SK-N-SH (cell line): Measurements from ENCODE around the gene JMJD6. TPM values are rescaled to one million over a fixed set of nuclear protein-coding genes. Genes with fewer than 3 reads are reported as not detected.

Experiments used
- CTCF ChIA-PET: fragments of 300-600, 350-600 bp; formaldehyde crosslinking; extraction: SDS; loops from one replicate; lab custom pipeline; 2021; lab: Yijun Ruan, JAX
- POLR2A ChIA-PET: fragments of 350-600 bp; sonication (Branson Sonifier 250); formaldehyde crosslinking; extraction: SDS; loops from one replicate; lab custom pipeline; 2020; ENCODE audit warnings: antibody characterized with exemption, inconsistent platforms; lab: Yijun Ruan, JAX
- DNase-seq: peaks from one replicate; pipeline ENCODE4 v3.0.0; 2012
- H2AFZ ChIP-seq: fragments of 200-600 bp; sonication (generic); 2 replicates; pipeline ENCODE4 v1.8.1; 2016; ENCODE audit warnings: antibody characterized with exemption, mild to moderate bottlenecking, low read depth
- H3F3A ChIP-seq: fragments of 200-600 bp; sonication (generic); replicated peaks from 2 replicates; pipeline ENCODE3; 2016; ENCODE audit warnings: antibody characterized with exemption, mild to moderate bottlenecking; ENCODE audit not compliant: insufficient read depth
- H3K27ac ChIP-seq, 2 experiments: fragments of 200-500 bp in 1 of 2; fragments of 200-600 bp in 1 of 2; sonication (Bioruptor generic) in 1 of 2; sonication (generic), shearing (Covaris generic) in 1 of 2; 2 replicates each; pipeline versions ENCODE4 v1.5.1 to v1.6.1; 2014 to 2016; ENCODE audit warnings: low read depth in 2 of 2, inconsistent platforms in 1 of 2, low read length in 1 of 2, mild to moderate bottlenecking in 1 of 2, mixed read lengths in 1 of 2
- H3K27me3 ChIP-seq: fragments of 200-600 bp; sonication (generic), shearing (Covaris generic); 2 replicates; pipeline ENCODE4 v1.6.1; 2016; ENCODE audit warnings: mixed run types; ENCODE audit not compliant: insufficient read depth
- H3K36me3 ChIP-seq, 2 experiments: fragments of 200-500 bp in 1 of 2; fragments of 200-600 bp in 1 of 2; sonication (Bioruptor generic) in 1 of 2; sonication (generic) in 1 of 2; replicated peaks in 1 of 2; 2 replicates each; pipeline versions ENCODE3 to v1.5.1; 2014 to 2016; ENCODE audit warnings: low read length in 1 of 2, mild to moderate bottlenecking in 1 of 2; ENCODE audit not compliant: insufficient read depth in 2 of 2, control insufficient read depth in 1 of 2
- H3K4me1 ChIP-seq, 2 experiments: fragments of 200-500 bp in 1 of 2; fragments of 200-600 bp in 1 of 2; sonication (Bioruptor generic) in 1 of 2; sonication (generic), shearing (Covaris generic) in 1 of 2; 2 replicates each; pipeline versions ENCODE4 v1.5.1 to v1.6.1; 2014 to 2016; ENCODE audit warnings: low read depth in 1 of 2, low read length in 1 of 2, mixed run types in 1 of 2; ENCODE audit not compliant: insufficient read depth in 2 of 2, control insufficient read depth in 1 of 2
- H3K4me2 ChIP-seq: fragments of 200-600 bp; sonication (generic), shearing (Covaris generic); 2 replicates; pipeline ENCODE4 v1.6.1; 2017; ENCODE audit warnings: mixed run types
- H3K4me3 ChIP-seq, 2 experiments: fragments of 200-500 bp in 1 of 2; fragments of 200-600 bp in 1 of 2; sonication (Bioruptor generic) in 1 of 2; sonication (generic), shearing (Covaris generic) in 1 of 2; 2 replicates each; pipeline versions ENCODE4 v1.5.1 to v1.8.1; 2014 to 2016; ENCODE audit warnings: low read depth in 2 of 2, inconsistent platforms in 1 of 2, low read length in 1 of 2, mild to moderate bottlenecking in 1 of 2, mixed read lengths in 1 of 2, moderate library complexity in 1 of 2
- H3K79me2 ChIP-seq: fragments of 200-600 bp; sonication (generic); 2 replicates; pipeline ENCODE4 v1.8.1; 2017; ENCODE audit warnings: mild to moderate bottlenecking; ENCODE audit not compliant: insufficient read depth
- H3K9ac ChIP-seq: fragments of 200-600 bp; sonication (generic); 2 replicates; pipeline ENCODE4 v1.6.1; 2017; ENCODE audit warnings: mixed run types
- H3K9me2 ChIP-seq: fragments of 200-600 bp; sonication (generic); 2 replicates; pipeline ENCODE4 v1.6.1; 2017; ENCODE audit warnings: mixed run types
- H3K9me3 ChIP-seq: fragments of 200-600 bp; sonication (generic); 2 replicates; pipeline ENCODE4 v1.6.1; 2017; ENCODE audit warnings: mixed run types, mild to moderate bottlenecking, moderate library complexity
- H4K20me1 ChIP-seq: fragments of 200-600 bp; sonication (generic); 2 replicates; pipeline ENCODE4 v1.6.1; 2017; ENCODE audit warnings: mild to moderate bottlenecking, mixed run types; ENCODE audit not compliant: insufficient read depth
- CHD2 ChIP-seq: fragments of 150-350 bp; IDR thresholded peaks from 2 replicates; pipeline ENCODE4 v1.6.1; 2018; ENCODE audit warnings: low read length; ENCODE audit not compliant: partially characterized antibody
- CTCF ChIP-seq: fragments of 200-600 bp; sonication (generic); IDR thresholded peaks from 2 replicates; pipeline ENCODE4 v1.6.1; 2017; ENCODE audit warnings: antibody characterized with exemption, mild to moderate bottlenecking, moderate library complexity
- GABPA ChIP-seq: IDR thresholded peaks from 2 replicates; pipeline ENCODE4 v1.4.0; 2012; ENCODE audit warnings: low read depth, mild to moderate bottlenecking
- NFIC ChIP-seq: IDR thresholded peaks from 2 replicates; pipeline ENCODE4 v1.4.0; 2012; ENCODE audit warnings: borderline replicate concordance
- RAD21 ChIP-seq: IDR thresholded peaks from 2 replicates; pipeline ENCODE4 v1.6.1; 2012; ENCODE audit warnings: mild to moderate bottlenecking, low read length
- SMC3 ChIP-seq: IDR thresholded peaks from 2 replicates; pipeline ENCODE4 v1.6.1; 2012; ENCODE audit warnings: low read depth, low read length, improper control_type of control experiment
- TCF12 ChIP-seq: IDR thresholded peaks from 2 replicates; pipeline ENCODE4 v1.4.0; 2012
- WGBS: methylation state at CpG from one replicate; pipeline ENCODE4 v1.1.6; 2017; ENCODE audit warnings: low lambda C conversion rate; 5-methylcytosine and 5-hydroxymethylcytosine counted together
- polyA plus RNA-seq, 3 experiments: library from polyadenylated mRNA; depleted of rRNA; stranded (reverse); fragments of >200 nt; gene quantifications; 2 replicates each; pipeline ENCODE4 v1.2.3, GENCODE V29; 2012
- TF ChIP-seq, protein P1 (sequence below): IDR thresholded peaks from 2 replicates; pipeline ENCODE4 v1.4.0; 2012; ENCODE audit warnings: low read depth
- TF ChIP-seq, protein P2 (sequence below): IDR thresholded peaks from 2 replicates; pipeline ENCODE4 v1.6.1; 2012; ENCODE audit warnings: mild to moderate bottlenecking, low read depth, low read length, moderate library complexity
- TF ChIP-seq, protein P3 (sequence below): fragments of 150-350 bp; IDR thresholded peaks from 2 replicates; pipeline ENCODE4 v1.6.1; 2017; ENCODE audit warnings: antibody characterized with exemption, low read length, low read depth, borderline replicate concordance

Gene JMJD6
- polyA plus RNA-seq, 1 of the 3 experiments (the other 2 are of a cell fraction) = 23.3 TPM

DNA sequence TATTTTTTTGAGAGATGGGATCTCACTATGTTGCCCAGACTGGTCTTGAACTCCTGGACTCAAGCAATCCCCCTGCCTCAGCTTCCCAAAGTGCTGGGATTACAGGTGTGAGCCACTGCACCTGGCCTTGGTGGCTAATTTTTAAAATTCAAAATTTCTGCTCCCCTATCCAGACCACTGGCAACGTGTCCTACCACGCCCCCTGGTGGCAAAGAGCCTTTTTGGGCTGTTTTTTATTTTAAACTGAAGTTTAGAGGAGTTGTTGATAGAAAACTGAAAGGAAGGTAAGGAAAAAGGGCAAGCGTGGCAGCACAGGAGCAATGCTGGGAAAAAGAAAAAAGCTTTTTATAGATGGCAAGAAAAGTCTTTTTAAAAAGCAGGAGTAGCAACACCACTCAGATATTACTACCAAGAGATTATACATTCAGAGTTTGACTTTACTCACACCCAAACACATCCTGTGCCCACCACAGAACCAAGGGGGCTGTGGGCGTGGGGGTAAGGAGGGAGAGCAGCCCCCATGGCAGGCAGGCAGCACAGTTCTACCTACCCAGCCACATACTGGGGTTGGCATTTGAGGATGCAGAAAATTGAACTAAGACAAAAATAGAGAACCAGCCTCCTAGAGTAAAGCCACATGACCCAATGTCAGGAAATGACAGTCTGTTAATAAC lies 11.4 kb downstream of the JMJD6 start:
- Histone ChIP-seq H3K4me2 (no peak overlapping the region), H3F3A (peaks cover 52% of the 10 kb centered on the region), H3K4me1 (peaks cover 10 to 32% of the 10 kb centered on the region in 2 experiments), H3K9ac (no peak overlapping the region), H3K27ac (peak overlapping the region in 1 of 2 experiments; percentile 97; a peak in 3 of 4 replicates), H3K36me3 (peaks cover 39 to 57% of the 10 kb centered on the region in 2 experiments), H3K9me3 (no peaks in the 10 kb centered on the region), H2AFZ (no peak overlapping the region), H4K20me1 (peaks cover 17% of the 10 kb centered on the region), H3K9me2 (no peaks in the 10 kb centered on the region), H3K79me2 (peaks cover 53% of the 10 kb centered on the region), H3K4me3 (no peak overlapping the region), H3K27me3 (no peaks in the 10 kb centered on the region)
- TF ChIP-seq, protein P1, sequence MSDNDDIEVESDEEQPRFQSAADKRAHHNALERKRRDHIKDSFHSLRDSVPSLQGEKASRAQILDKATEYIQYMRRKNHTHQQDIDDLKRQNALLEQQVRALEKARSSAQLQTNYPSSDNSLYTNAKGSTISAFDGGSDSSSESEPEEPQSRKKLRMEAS = peak; percentile 54; the same call in 1 of the 2 replicates
- TF ChIP-seq GABPA = no peak
- TF ChIP-seq CHD2 = peak; percentile 15
- TF ChIP-seq CTCF = peak; percentile 100
- peak; percentile 81 for TF ChIP-seq RAD21
- TF ChIP-seq TCF12 = no peak
- TF ChIP-seq, protein P2, sequence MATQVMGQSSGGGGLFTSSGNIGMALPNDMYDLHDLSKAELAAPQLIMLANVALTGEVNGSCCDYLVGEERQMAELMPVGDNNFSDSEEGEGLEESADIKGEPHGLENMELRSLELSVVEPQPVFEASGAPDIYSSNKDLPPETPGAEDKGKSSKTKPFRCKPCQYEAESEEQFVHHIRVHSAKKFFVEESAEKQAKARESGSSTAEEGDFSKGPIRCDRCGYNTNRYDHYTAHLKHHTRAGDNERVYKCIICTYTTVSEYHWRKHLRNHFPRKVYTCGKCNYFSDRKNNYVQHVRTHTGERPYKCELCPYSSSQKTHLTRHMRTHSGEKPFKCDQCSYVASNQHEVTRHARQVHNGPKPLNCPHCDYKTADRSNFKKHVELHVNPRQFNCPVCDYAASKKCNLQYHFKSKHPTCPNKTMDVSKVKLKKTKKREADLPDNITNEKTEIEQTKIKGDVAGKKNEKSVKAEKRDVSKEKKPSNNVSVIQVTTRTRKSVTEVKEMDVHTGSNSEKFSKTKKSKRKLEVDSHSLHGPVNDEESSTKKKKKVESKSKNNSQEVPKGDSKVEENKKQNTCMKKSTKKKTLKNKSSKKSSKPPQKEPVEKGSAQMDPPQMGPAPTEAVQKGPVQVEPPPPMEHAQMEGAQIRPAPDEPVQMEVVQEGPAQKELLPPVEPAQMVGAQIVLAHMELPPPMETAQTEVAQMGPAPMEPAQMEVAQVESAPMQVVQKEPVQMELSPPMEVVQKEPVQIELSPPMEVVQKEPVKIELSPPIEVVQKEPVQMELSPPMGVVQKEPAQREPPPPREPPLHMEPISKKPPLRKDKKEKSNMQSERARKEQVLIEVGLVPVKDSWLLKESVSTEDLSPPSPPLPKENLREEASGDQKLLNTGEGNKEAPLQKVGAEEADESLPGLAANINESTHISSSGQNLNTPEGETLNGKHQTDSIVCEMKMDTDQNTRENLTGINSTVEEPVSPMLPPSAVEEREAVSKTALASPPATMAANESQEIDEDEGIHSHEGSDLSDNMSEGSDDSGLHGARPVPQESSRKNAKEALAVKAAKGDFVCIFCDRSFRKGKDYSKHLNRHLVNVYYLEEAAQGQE = no peak
- peak; percentile 71 for TF ChIP-seq SMC3
- TF ChIP-seq, protein P3, sequence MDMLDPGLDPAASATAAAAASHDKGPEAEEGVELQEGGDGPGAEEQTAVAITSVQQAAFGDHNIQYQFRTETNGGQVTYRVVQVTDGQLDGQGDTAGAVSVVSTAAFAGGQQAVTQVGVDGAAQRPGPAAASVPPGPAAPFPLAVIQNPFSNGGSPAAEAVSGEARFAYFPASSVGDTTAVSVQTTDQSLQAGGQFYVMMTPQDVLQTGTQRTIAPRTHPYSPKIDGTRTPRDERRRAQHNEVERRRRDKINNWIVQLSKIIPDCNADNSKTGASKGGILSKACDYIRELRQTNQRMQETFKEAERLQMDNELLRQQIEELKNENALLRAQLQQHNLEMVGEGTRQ = no peak
- no peak for TF ChIP-seq NFIC
- DNase-seq = peak; percentile 76
- 18% methylated on average over 4 of the region's 4 CpGs for WGBS
- ChIA-PET POLR2A (interaction anchor here (1.5 kb wide), 1 partner anchor 11 kb away, joined by 6 read pairs; the partner anchor contains the start of genes JMJD6 and METTL23), CTCF (interaction anchor here (0.5 to 14.3 kb wide), 37 partner anchors 11 to 1799 kb away, joined by 3 to 255 read pairs (median 4); partner anchors contain the start of genes JMJD6, METTL23, MFSD11 and MGAT5B)
